GM19455 (cell line): ENCODE data around the gene MAFG.

Experiments used
- ATAC-seq: cut with Tn5 transposase; IDR thresholded peaks from one replicate; pipeline ENCODE4 v1.9.1; 2021; ENCODE audit not compliant: unreplicated experiment

The MAFG gene

DNA sequence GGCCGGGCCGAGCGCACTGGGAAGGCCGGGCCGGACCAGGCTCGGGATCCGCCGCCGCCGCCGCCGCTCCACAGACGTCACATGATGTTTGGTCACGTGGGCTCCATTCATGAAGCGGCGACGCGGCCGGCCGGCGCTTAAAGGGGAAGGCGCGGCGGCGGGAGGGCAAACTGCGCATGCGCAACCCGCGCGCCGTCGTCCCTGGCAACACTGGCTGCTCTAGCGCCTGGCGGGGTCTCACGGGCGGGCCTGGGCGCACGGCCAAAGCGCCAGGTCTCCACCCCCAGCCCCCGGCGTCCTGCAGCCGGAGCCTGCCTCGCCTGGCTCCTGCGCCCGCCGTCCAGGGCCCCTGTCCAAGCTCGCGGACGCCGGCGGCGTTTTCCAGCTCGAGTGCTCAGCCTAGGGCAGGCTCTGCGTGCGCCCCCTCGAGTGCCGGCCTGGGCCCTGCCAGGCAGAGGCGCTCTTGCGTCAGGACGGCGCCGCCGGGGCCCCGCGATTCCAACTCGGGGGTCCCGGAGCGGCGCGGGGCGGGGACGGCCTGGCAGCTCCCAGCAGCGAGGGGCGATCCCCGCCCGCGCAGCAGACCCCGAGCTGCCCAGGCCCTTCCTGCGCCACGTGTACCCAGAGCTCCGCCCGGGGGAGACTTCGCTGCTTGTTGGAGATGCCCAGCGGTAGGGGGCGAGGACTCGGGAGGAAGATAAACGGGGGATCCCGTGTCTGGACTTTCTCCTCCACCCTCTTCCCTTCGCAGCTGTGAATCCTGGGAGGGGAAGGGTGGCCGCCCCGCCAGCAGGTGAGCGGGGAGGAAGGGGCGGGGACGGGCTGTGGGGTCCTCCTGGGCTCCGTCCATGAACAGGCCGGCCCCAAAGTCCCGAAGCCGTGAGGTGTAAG is at the start of gene MAFG:
Gene MAFG, minus strand, starts transcription at position 83 of the 891 bp plus-strand sequence. CDS start 4,550 bp downstream, outside the sequence.
- ATAC-seq, result peak; percentile 59

DNA sequence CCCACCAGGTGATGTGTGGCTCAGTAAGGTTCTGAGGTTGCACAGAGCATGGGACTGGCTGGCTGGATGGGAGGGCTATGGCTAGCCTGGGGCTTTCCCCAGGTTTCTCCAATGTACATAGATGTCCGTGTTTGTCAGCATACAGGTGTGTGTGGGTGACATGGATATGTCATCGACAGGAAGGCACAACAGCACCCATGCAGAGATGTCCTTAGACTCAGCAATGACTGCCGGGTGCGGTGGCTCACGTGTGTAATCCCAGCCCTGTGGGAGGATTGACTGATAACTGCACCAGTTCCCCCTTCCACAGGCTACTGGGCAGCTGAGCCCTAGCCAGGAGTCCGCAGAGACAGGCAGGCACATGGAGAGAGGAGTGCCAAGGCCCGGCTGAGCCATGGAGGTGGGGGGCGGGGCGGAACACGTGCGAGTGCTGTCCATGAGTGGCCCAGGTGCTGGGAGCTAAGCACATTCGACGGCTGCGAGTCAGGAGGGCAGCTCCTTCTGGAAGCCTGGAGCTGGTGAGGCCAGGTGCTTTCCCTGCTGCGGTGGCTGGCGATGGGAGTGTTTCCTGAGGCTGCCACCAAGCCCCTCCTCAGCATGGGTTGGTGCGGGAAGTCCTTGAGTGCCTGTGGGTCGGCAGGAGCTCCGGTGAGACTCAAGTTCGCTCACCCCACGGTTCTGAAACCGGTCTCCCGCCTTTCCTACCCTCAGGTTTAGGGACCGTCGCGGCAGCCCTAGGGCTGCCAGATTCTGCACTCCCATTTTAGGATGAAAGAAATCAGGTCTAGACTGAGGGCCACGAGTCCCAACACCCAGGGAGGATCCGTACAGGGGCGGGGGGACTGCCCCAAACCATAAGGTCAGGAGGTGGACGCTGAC is 49.0 kb upstream of the MAFG start:
- ATAC-seq, result peak; percentile 7

DNA sequence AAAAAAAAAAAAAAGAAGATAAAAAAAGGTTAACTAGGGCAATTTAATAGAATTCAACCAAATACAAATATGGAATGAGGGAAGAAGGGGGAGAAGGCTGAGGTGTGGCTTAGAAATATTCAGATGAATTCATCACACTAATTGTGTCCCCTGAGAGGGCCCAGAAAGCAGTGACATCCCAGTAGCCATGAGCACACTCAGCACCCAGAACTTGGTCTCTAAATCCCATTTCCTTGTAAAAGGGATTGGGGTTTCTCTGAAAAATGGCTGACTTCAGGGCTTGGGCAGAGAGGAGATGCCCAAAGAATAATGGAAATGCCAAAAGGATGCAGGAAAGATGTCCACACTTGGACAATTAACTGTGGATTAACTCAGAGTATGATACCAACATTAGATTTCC is 45.9 kb upstream of the MAFG start:
- no peak for ATAC-seq

DNA sequence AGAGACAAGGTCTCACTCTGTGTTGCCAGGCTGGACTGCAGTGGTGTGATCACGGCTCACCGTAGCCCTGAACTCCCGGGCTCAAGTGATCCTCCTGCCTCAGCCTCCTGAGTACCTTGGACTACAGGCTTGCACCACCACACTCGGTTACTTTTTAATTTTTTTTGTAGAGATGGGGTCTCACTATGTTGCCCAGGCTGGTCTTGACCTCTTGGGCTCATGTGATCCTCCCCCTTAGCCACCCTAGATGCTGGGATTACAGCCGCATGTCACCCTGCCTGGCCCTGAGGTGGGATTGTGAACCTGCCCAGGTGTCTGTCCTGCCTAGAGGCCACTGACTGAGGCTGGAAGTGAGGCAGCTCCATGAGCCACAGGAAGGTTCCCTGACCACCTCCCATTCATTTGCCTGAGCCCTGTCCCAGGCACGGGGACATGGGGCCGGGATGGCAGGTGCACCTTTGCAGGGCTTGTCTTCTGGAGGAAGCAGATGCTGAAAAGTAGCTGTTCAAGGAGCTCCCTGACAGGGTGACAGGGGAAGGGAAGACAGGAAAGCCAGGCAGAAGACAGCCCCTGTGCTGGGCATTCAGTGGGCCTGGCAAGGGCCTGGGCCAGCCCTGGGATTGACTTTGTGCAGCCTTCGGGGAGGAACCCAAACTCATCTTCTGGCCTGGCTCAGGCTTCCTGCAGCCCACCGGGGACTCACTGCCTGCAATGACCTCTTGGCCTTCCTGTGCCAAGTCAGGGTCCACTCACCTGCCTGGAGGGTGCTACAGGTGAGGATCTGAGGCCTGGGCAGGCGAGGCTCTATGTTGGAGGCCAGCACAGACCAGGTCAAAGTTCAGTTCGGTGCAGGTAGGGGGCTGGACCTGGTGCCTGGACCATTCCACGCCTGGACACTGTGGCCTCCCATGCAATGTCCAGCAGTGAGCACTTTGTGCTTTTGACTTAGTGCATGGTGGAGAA is 41.6 kb upstream of the MAFG start:
- ATAC-seq, result no peak

DNA sequence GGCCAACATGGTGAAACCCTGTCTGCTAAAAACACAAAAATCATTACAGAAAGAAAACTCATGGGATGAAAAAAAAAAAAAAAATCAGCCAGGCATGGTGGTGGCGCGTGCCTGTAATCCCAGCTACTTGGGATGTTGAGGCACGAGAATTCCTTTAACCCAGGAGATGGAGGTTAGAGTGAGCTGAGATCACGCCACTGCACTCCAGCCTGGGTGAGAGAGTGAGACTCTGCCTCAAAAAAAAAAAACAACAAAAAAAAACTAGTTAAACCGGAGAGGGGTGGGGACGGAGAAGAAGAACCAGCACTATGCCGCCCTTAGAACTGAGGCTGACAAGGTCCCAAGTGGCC is 40.8 kb upstream of the MAFG start:
- no peak for ATAC-seq

DNA sequence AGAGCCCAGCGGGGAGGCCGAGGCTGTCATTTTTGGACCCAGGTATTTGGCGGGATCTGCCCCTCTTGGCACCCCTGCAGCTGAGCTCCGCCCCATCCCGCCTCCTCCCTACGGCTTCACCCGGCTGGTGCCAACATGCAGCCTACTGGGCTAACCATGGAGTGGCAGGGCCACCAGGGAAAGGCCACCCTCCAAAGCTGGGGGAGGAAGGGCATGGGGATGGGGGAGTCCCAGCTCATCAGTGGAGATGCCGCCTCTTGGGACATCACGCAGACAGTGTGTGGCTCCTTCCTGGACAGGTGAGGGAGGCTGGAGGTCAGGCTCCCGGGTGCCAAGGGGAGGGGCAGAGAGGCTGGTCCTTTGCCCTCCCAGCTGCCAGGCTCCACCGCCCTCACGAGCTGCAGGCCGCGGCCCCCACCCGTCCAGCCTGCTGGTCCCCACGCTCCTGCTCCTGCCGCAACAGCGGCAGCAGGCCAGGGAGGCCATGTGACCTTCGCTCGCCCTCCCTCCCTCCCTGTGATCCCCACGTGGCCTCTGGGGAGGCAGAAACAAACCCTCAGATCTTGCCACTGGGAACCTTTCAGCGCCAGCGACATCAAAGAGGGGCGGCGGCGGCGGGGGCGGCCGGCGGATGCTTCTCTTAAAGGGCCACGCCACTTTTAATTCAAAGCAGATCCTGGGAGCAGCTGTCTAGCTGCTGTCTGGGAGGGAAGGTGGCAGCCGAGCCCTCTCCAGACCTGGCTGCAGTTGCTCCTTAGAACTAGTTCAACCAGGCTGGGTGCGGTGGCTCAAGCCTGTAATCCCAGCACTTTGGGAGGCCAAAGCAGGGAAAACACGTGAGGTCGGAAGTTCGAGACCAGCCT is 40.2 kb upstream of the MAFG start:
- ATAC-seq, result no peak

DNA sequence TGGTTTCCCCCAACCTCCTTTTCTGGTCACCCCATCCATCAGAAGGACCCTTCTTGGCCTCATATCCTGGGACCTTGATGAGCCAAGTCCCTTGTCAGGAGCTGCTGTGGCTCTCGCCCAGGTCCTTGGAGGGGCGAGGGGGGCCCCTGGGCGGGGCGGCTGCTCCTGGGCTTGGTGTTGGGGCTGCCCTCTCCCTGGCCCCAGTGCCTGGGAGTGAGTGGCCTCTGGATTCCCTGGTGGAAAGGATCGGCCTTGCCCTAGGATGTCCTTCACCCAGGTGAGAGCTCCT is 39.7 kb upstream of the MAFG start:
- no peak for ATAC-seq

DNA sequence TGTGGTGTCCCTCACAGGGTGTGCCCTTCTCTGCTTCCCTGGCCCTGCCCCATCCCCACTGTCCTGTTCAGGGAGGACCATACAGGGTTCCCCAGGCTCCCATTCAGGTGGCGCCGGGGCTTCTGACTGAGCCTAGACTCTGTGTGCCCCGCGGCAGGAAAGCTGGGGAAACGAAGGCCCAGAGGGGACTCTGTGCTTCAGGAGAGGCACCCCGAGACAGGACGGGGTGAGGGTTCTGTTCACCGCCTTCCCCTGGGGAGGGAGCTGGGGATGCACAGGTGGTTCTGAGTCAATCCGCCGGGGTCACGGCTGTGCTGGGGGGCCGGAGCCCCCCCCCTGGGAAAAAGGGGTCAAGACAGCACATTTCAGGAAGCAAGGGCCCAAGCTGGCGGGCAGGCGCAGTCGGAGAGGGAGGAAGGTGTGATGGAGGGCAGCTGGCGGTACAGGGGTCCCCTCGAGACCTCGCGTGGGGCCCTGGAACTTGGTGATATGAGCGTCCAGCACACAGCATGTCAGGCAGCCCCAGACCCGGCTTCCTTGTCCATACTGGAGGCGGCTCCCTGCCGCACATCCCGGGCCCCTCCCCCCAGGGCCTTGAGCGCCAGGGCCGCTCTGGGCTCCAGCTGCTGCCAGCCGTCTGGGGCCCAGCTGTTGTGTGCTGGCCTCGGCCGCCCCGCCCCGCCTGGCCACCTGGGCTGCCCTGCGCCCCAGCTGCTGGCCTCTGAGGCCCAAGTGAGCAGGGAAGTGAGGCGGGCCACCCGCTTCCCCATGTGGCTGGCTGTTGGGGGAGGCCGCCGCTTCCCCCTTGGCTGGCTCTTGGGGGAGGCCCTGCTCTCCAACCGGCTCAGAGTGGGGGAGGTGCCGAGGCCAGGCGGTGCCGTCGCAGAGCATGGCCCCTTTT is 39.1 kb upstream of the MAFG start:
- no peak for ATAC-seq

DNA sequence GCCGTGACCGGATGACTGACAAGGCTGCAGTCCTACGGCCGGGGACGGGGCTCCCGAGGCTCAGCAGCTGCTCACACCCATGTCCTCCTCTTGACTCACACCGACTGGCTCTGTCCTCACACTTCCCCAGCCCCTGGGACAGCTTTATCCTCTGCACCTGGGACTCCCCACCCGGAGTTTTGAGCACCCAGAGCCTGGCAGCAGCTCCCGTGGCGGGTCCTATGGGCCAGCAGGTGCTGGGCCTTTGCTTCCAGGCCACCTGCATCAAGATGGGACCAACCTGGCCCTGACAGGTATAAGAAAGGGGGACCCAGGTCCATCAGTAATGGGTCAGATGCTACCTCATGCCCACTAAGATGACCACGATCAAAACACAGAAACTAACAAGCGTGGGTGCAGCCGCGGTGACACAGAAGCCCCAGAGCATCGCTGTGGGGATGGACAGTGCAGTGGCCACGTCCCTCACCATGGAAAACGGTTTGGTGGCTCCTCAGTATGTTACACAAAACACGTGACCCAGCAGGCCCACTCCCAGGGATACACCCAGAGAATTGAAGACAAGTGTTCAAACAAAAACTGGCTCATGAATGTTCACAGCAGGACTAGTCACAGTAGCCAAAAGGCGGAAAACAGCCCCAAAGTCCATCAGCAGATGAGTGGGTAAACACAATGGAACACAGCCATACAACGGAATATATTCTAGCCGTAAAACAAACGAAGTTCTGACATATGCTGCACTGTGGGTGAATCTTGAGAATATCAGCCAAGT is 36.7 kb upstream of the MAFG start:
- no peak for ATAC-seq

DNA sequence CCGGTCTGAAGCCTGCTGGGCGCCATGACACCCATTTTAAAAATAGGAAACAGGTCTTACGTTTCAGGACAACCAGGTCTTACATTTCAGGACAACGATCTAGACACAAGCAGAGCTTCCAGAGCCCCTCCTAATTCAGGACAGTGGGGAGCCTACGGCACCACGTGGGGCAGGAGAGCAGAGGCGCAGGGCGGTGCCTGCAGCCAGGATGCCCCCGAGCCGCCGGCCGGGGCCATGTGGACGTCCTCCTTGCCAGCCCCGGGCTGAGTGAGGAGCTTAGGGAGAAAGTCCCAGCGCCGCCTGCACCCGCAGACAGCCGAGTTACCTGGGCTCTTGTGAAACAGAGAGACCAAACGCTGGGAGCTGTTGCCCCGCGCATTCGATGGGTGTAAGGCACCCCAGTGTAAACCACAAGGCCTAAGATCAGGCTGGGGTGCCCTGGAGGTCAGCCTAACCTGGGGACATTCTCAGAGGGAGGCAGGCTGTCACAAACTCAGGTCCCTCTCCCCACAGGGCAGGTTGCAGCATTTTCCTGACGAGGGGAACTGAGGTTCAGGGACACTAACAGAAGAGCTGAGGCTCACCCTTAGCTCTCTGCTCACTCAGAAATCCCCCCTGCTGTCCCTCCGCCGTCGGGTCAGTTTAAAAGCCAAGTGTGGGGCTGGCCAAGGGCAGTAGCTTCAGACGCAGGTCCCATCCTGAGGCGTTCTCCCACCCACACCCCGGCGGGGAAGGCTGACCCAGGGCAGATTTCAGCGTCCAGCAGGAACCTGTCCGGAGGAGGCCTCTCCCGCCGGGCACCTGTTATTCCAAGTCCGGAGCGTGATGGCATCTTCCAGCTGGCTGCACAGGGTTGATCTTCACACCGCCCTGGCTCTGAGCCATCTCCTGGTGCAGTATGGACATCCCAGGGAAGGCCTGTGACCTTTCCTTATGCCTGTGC is 35.2 kb upstream of the MAFG start:
- ATAC-seq, result no peak

DNA sequence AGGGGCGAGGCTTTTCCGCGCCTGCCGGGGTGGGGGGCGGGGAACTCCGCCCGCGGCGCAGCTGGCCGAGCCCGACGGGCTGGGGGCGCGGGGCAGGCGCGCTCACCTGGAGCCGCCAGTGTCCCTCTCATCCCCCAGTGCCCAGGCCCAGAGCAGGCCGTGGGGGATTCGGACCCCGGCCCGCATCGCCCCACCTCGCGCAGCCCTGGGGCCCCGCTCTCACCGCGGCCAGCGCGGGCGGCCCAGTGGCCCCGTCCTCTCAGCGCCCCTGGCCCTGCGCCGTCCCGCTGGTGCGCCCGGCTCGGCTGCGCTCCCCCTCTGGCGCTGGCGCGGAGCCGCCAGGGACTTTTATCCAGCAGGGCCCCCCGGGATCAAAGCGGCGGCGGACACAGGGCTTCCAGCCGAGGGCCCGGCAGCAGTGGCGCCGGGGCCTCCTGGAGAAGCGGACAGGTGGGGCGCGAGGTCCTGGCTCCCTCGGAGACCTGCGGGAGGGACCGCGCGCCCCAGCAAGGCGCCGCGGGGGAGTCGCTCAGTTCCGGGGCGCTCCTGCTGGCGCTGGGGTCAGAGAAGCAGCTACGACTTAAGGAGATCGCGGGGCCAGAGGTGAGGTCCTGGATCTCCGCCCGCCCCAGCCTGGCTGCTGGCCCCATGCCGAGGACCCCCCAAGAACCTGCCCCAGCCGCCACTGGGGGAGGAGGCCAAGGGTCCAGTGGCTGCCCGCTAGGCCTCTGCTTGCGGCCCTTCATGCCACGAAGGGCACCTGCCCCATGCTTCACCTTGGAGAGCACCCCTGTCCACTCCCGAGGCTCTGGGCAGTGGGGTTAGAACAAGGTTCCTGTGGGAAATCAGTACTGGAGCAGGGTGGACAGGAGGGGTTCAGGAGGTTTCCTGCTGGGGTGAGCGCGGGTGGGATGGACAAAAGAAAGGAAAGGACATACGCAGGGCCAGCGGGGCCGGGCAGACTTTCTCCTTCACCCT is 34.3 kb upstream of the MAFG start:
- ATAC-seq, result no peak

DNA sequence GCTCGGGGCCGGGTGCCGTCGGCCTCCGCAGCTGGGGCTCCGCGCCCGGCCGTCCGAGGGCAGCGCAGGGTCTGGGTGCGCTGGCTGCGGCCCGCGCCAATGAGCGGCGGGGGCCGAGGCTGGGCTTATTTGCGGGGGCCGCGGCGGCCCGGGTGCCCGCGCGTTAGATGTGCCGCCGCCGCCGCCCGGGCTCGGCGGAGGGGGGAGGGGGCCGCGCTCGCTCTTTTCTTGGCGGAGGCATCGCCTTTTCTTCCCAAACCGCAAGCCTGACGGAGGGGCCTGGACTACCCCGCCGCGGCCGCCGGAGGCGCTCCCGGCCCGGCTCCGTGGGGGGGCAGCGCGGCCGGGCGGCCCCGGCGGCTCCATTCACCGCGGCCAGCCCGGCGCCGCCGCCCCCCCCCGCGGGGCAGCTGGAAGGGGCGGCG is 33.6 kb upstream of the MAFG start, which contains the start of gene NOTUM:
Gene NOTUM, minus strand, starts transcription at position 101 of the 425 bp plus-strand sequence. CDS start 278 bp downstream, outside the sequence.
- no peak for ATAC-seq

DNA sequence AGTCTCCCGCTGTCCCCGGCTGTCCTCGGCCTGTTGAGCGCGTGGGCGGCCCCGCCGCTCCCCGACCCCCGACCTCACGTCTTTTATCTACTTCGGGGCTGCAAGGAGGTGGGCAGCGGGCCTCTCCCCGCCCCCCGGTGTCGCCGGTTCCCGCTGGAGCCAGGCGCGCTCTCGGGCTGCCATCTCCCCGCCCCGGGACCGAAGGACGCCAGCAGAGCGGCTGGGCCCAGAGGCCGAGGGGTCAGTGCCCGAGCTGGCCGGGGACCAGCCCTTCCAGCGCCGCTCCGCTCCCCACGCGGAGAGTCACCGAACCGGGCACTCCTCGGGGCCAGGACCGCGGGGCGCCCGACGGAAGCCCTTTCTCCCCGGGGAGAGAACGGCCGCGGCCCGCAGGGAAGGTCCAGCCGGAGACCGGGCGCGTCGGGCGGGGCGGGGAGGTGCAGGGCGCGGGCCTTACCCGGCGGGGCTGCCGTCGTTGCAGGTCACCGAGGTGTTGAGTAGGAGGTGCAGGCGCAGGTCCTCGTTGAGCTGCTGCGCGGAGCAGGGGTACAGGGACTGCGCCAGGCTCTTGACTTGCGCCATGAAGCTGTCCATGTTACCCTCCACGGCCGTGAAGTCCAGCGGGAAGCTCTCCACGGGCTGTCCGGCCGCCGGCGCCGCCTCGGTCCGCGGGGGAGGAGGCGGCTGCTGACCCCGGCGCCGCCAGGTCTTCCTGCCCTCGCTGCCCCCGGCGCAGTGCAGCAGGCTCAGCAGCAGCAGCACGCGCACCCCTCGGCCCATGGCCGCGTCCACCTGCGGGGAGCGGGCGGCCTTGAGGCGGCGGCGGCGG is 32.8 kb upstream of the MAFG start:
- ATAC-seq, result no peak

DNA sequence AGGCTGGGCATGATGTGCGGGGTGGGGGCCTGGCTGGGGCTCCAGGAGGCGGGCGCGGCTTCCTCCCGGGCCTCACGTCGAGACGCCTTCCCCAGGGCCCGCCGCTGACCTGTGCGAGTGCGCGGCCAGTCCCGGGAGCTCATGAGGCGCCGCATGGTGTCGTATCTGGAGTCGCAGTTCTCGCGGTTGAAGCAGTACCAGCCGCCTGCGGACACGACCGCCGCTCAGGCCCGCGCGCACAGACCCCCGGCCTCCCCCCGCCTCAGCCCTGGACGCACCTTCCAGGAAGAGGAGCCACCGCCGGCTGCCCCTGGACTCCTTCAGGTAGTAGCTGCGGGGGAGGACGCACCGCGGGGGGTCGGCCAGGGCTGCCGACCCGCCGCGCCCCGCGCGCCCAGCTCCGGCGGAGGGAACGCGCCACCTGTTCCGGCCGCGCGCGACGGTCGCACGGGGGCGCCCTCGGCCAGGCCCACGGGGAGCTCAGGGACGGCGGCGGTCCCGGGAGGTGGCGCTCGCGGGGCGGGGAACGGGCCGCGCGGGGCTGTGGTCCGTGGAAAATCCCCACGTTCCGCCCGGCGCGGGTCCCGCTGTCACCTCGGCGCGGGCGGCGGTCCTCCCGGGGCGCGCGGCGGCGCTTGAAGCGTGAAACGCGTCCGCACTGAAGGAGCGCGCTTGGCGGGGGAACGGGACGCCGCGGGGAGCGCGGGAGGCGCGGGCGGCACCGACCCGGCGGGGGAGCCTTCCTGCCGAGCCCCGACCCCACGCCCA is 32.0 kb upstream of the MAFG start:
- ATAC-seq, result no peak
